Osteoblast (primary cell): Measurements from ENCODE around the gene DUXB. TPM values are rescaled to one million over a fixed set of nuclear protein-coding genes. Genes with fewer than 3 reads are reported as not detected.

Experiments used
- DNase-seq: peaks from one replicate; pipeline ENCODE4 v3.0.0; 2011; ENCODE audit warnings: low spot score, mixed read lengths; ENCODE audit not compliant: insufficient read length; ENCODE audit errors: missing footprints
- H2AFZ ChIP-seq: 2 replicates; pipeline ENCODE4 v1.6.0; 2011; ENCODE audit warnings: mild to moderate bottlenecking, low read length
- H3K27ac ChIP-seq: 2 replicates; pipeline ENCODE4 v1.5.1; 2011; ENCODE audit warnings: mild to moderate bottlenecking, low read depth, low read length, moderate library complexity
- H3K27me3 ChIP-seq: 2 replicates; pipeline ENCODE4 v1.6.0; 2012; ENCODE audit warnings: mild to moderate bottlenecking, control low read depth, inconsistent platforms, low read length, moderate library complexity; ENCODE audit not compliant: insufficient read depth
- H3K36me3 ChIP-seq: 2 replicates; pipeline ENCODE4 v1.5.1; 2011; ENCODE audit warnings: mild to moderate bottlenecking, low read length, control low read depth, moderate library complexity; ENCODE audit not compliant: insufficient read depth
- H3K4me1 ChIP-seq: 2 replicates; pipeline ENCODE4 v1.5.1; 2011; ENCODE audit warnings: mild to moderate bottlenecking, low read length, control low read depth, moderate library complexity; ENCODE audit not compliant: insufficient read depth
- H3K4me2 ChIP-seq: 2 replicates; pipeline ENCODE4 v1.6.0; 2011; ENCODE audit warnings: mild to moderate bottlenecking, low read length; ENCODE audit not compliant: insufficient read depth
- H3K4me3 ChIP-seq: fragments of 200-600 bp; sonication (generic); 3 replicates; pipeline ENCODE4 v1.5.1; 2012; ENCODE audit warnings: mild to moderate bottlenecking, low read length, inconsistent platforms; ENCODE audit not compliant: insufficient read depth
- H3K79me2 ChIP-seq: 2 replicates; pipeline ENCODE4 v1.6.0; 2012; ENCODE audit warnings: mild to moderate bottlenecking, low read length, control low read depth, inconsistent platforms; ENCODE audit not compliant: insufficient read depth
- H3K9me3 ChIP-seq: 2 replicates; pipeline ENCODE4 v1.5.1; 2011; ENCODE audit warnings: low read depth, low read length, control low read depth
- H4K20me1 ChIP-seq: 2 replicates; pipeline ENCODE4 v1.6.0; 2012; ENCODE audit warnings: mild to moderate bottlenecking, low read length, control low read depth; ENCODE audit not compliant: insufficient read depth
- CTCF ChIP-seq: IDR thresholded peaks from 2 replicates; pipeline ENCODE4 v1.5.1; 2011; ENCODE audit warnings: mild to moderate bottlenecking, low read depth, low read length, moderate library complexity; ENCODE audit errors: extremely low read depth
- total RNA-seq: library from RNA; depleted of rRNA; stranded (reverse); fragments of >200 nt; gene quantifications from 2 replicates; pipeline ENCODE4 v1.2.3, GENCODE V29; 2012

The DUXB gene
- total RNA-seq, 1 donor, result not detected

DNA sequence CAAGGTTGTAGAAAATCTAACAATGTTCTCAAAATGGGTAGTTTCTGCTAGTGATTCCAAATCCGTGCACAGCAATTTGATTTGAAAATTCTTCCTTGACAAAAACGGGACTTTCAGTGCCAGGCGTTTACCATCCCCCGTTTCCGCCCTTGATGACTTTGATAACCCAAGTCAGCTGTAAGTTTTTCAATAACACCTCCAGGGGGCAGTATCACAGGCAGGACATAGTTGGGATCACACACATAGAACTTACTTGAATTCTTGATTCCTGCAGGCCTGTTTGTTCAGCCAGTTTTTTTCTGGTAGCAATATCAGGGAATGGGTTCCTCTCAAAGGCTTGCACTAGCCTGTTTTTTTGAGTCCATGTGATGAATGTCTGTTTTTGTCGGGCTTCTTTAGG lies 5.6 kb downstream of the DUXB start:
- no peak for TF ChIP-seq CTCF
- H4K20me1 ChIP-seq, result no peaks in the 10 kb centered on the region
- no peaks in the 10 kb centered on the region for H3K79me2 ChIP-seq
- no peaks in the 10 kb centered on the region for H3K9me3 ChIP-seq
- no peaks in the 10 kb centered on the region for H3K27me3 ChIP-seq
- H3K4me1 ChIP-seq, result no peaks in the 10 kb centered on the region
- no peak overlapping the region for H3K27ac ChIP-seq
- no peak for DNase-seq
- no peaks in the 10 kb centered on the region for H3K36me3 ChIP-seq
- H3K4me2 ChIP-seq, result no peak overlapping the region
- no peak overlapping the region for H2AFZ ChIP-seq
- H3K4me3 ChIP-seq, result no peak overlapping the region

DNA sequence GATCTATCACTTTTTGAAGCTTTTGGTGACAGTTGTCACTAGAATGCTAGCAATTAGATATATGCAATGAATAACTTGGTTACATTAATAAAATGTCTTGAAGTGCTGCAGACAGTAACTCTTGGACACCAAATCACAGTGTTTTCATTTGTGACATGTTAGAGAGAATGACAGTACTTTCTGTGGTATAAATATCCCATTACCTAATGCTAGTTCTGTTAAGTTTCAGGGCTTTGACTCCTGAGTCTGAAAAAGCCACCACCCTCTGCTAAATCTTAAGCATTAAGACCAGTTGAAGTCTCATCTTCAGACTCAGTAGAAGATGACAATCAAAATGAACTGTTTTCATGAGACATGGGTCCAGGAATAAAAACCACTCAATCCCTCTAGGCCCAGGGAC lies 13.9 kb downstream of the DUXB start:
- no peaks in the 10 kb centered on the region for H4K20me1 ChIP-seq
- no peak for TF ChIP-seq CTCF
- peaks cover 3% of the 10 kb centered on the region for H3K9me3 ChIP-seq
- H3K79me2 ChIP-seq, result no peaks in the 10 kb centered on the region
- H3K27me3 ChIP-seq, result no peaks in the 10 kb centered on the region
- H3K27ac ChIP-seq, result no peak overlapping the region
- DNase-seq, result no peak
- no peaks in the 10 kb centered on the region for H3K4me1 ChIP-seq
- H3K36me3 ChIP-seq, result no peaks in the 10 kb centered on the region
- H3K4me3 ChIP-seq, result no peak overlapping the region
- no peak overlapping the region for H2AFZ ChIP-seq
- no peak overlapping the region for H3K4me2 ChIP-seq

GRCh38 chr16:75682308-75682707 lies 19.0 kb downstream of the DUXB start:
- no peak for TF ChIP-seq CTCF
- H3K36me3 ChIP-seq, result no peaks in the 10 kb centered on the region
- H3K4me2 ChIP-seq, result no peak overlapping the region
- no peak overlapping the region for H2AFZ ChIP-seq
- no peak for DNase-seq
- no peak overlapping the region for H3K4me3 ChIP-seq
- no peak overlapping the region for H3K27ac ChIP-seq
- H3K4me1 ChIP-seq, result no peaks in the 10 kb centered on the region
- H3K9me3 ChIP-seq, result peaks cover 3% of the 10 kb centered on the region
- H4K20me1 ChIP-seq, result no peaks in the 10 kb centered on the region
- no peaks in the 10 kb centered on the region for H3K27me3 ChIP-seq
- no peaks in the 10 kb centered on the region for H3K79me2 ChIP-seq

- H3K4me2 ChIP-seq, result no peak overlapping the region
- TF ChIP-seq CTCF, result no peak
- no peak for DNase-seq
- H3K9me3 ChIP-seq, result peaks cover under 1% of the 10 kb centered on the region
- no peak overlapping the region for H3K4me3 ChIP-seq
- H2AFZ ChIP-seq, result no peak overlapping the region
- no peak overlapping the region for H3K27ac ChIP-seq
- no peaks in the 10 kb centered on the region for H3K27me3 ChIP-seq
- H4K20me1 ChIP-seq, result no peaks in the 10 kb centered on the region
- no peaks in the 10 kb centered on the region for H3K36me3 ChIP-seq
- H3K4me1 ChIP-seq, result no peaks in the 10 kb centered on the region
- H3K79me2 ChIP-seq, result no peaks in the 10 kb centered on the region
These were observed 21.9 kb downstream of the DUXB start for GRCh38 chr16:75679366-75679765.
